Breast epithelium (tissue), 4 donors: Measurements from ENCODE around the gene SLC25A17. TPM values are rescaled to one million over a fixed set of nuclear protein-coding genes. Genes with fewer than 3 reads are reported as not detected.
"Not testable (repeated sequence)": the region's sequence is repeated elsewhere in the genome, so short reads cannot be mapped to it uniquely, and the experiment has no call there.

Experiments
- DNase-seq, 2 donors: peaks; one replicate each; pipeline ENCODE4 v3.0.0-alpha.2; 2019; ENCODE audit warnings: low spot score in 2 of 2
- H3K27ac ChIP-seq, 2 donors: fragments of 200-600 bp; sonication (generic) in 1 of 2; one replicate each; pipeline ENCODE4 v1.5.1; 2016 to 2019; ENCODE audit warnings: mild to moderate bottlenecking in 1 of 2
- H3K27me3 ChIP-seq, 2 donors: fragments of 200-600 bp; sonication (generic) in 1 of 2; one replicate each; pipeline versions ENCODE4 v1.5.1 to v1.6.0; 2017 to 2019; ENCODE audit warnings: control low read depth in 1 of 2, mild to moderate bottlenecking in 1 of 2
- H3K36me3 ChIP-seq: fragments of 200-600 bp; one replicate; pipeline ENCODE4 v1.5.1; 2019
- H3K4me1 ChIP-seq, 2 donors: fragments of 200-600 bp; sonication (generic); one replicate each; pipeline ENCODE4 v1.5.1; 2016 to 2019; ENCODE audit warnings: control low read depth in 1 of 2
- H3K4me3 ChIP-seq, 3 donors: fragments of 200-600 bp; sonication (generic); 1 replicate in 2 of 3; 2 replicates in 1 of 3; pipeline ENCODE4 v1.5.1; 2016 to 2019; ENCODE audit warnings: mild to moderate bottlenecking in 3 of 3, moderate library complexity in 2 of 3
- H3K9me3 ChIP-seq, 2 donors: fragments of 200-600 bp; sonication (generic) in 1 of 2; one replicate each; pipeline ENCODE4 v1.5.1; 2016 to 2019; ENCODE audit warnings: control low read depth in 1 of 2
- CTCF ChIP-seq, 3 donors: fragments of 450-650 bp; IDR thresholded peaks; one replicate each; pipeline ENCODE4 v1.5.1; 2016 to 2017; ENCODE audit warnings: antibody characterized with exemption in 3 of 3, mild to moderate bottlenecking in 3 of 3, moderate library complexity in 3 of 3
- POLR2A ChIP-seq: fragments of 450-650 bp; IDR thresholded peaks from one replicate; pipeline ENCODE4 v1.6.1; 2016; ENCODE audit warnings: antibody characterized with exemption, mild to moderate bottlenecking, moderate library complexity
- POLR2AphosphoS5 ChIP-seq, 3 donors: sonication (generic); formaldehyde crosslinking; IDR thresholded peaks; one replicate each; pipeline ENCODE4 v1.6.1; 2017; ENCODE audit warnings: antibody characterized with exemption in 3 of 3
- intact Hi-C: fragments of 100-400 bp; cut with DNase I; formaldehyde crosslinking; loops from one replicate; pipeline ENCODE4 v1.15.1; 2023; ENCODE audit warnings: low total_unique reads
- total RNA-seq, 3 donors: library from RNA; depleted of rRNA; stranded (reverse); fragments of >200 nt; gene quantifications; one replicate each; pipeline ENCODE4 v1.1.0, GENCODE V29; 2016

Gene SLC25A17
- total RNA-seq, 3 donors from 2014 or later: 18.1 to 23.3 (median 19.0) TPM

- Histone ChIP-seq H3K4me1 (no peaks in the 10 kb centered on the region), H3K36me3 (peaks cover 7% of the 10 kb centered on the region), H3K9me3 (no peaks in the 10 kb centered on the region), H3K27ac (no peak overlapping the region), H3K27me3 (no peaks in the 10 kb centered on the region), H3K4me3 (no peak overlapping the region)
- DNase-seq: no peak
- intact Hi-C loops: no loop called here
- no peak for TF ChIP-seq POLR2A
- no peak for TF ChIP-seq POLR2AphosphoS5 (IDR thresholded peaks at IDR 0.05)
- TF ChIP-seq CTCF (IDR thresholded peaks at IDR 0.05): no peak
Measured at GRCh38 chr22:40829131-40829530, 10.0 kb upstream of the SLC25A17 start.

- no peak overlapping the region for H3K4me3 ChIP-seq
Measured at GRCh38 chr22:40826984-40827741, 8.0 kb upstream of the SLC25A17 start.

GRCh38 chr22:40826292-40826691 lies 7.1 kb upstream of the SLC25A17 start:
- intact Hi-C loops, DNase-seq, H3K36me3 ChIP-seq, H3K27me3 ChIP-seq, H3K4me3 ChIP-seq, H3K9me3 ChIP-seq, H3K4me1 ChIP-seq, H3K27ac ChIP-seq: not testable (repeated sequence)

More at GRCh38 chr22:40826984-40827741, 8.0 kb upstream of the SLC25A17 start:
- H3K27me3 ChIP-seq: no peaks in the 10 kb centered on the region
- no peaks in the 10 kb centered on the region for H3K4me1 ChIP-seq
- peaks cover 7% of the 10 kb centered on the region for H3K36me3 ChIP-seq
- no peak for TF ChIP-seq CTCF (IDR thresholded peaks at IDR 0.05)
- no peak for TF ChIP-seq POLR2AphosphoS5 (IDR thresholded peaks at IDR 0.05)
- no peak for TF ChIP-seq POLR2A
- no peak overlapping the region for H3K27ac ChIP-seq
- intact Hi-C loops: no loop called here
- H3K9me3 ChIP-seq: no peaks in the 10 kb centered on the region
- DNase-seq: no peak

GRCh38 chr22:40823426-40823825 lies 4.3 kb upstream of the SLC25A17 start:
- no peak for DNase-seq
- H3K27ac ChIP-seq: no peak overlapping the region
- H3K36me3 ChIP-seq: no peaks in the 10 kb centered on the region
- H3K4me1 ChIP-seq: peaks cover 0 to under 1% of the 10 kb centered on the region in 2 donors
- no peak overlapping the region for H3K4me3 ChIP-seq
- intact Hi-C loops: no loop called here
- no peaks in the 10 kb centered on the region for H3K9me3 ChIP-seq
- TF ChIP-seq POLR2A (no peak), POLR2AphosphoS5 (IDR thresholded peaks at IDR 0.05) (no peak)
- no peaks in the 10 kb centered on the region for H3K27me3 ChIP-seq

GRCh38 chr22:40819599-40820140 lies 524 bp upstream of the SLC25A17 start:
- TF ChIP-seq POLR2A (no peak), POLR2AphosphoS5 (IDR thresholded peaks at IDR 0.05) (no peak), CTCF (IDR thresholded peaks at IDR 0.05) (no peak)
- Histone ChIP-seq H3K9me3 (no peaks in the 10 kb centered on the region), H3K27ac (peak overlapping the region; percentile 80 to 87), H3K36me3 (no peaks in the 10 kb centered on the region), H3K4me1 (peaks cover 0 to 9% of the 10 kb centered on the region in 2 donors), H3K4me3 (peak overlapping the region; percentile 89 to 93 (median 91)), H3K27me3 (no peaks in the 10 kb centered on the region)
- DNase-seq: no peak
- intact Hi-C loops: no loop called here

- Histone ChIP-seq H3K27ac (no peak overlapping the region), H3K4me3 (peak overlapping the region; percentile 89 to 93 (median 91)), H3K4me1 (peaks cover 0 to 9% of the 10 kb centered on the region in 2 donors), H3K9me3 (no peaks in the 10 kb centered on the region), H3K36me3 (no peaks in the 10 kb centered on the region), H3K27me3 (no peaks in the 10 kb centered on the region)
- no peak for DNase-seq
- intact Hi-C loops: no loop called here
- TF ChIP-seq CTCF (IDR thresholded peaks at IDR 0.05) (no peak), POLR2AphosphoS5 (IDR thresholded peaks at IDR 0.05) (no peak), POLR2A (no peak)
Measured at GRCh38 chr22:40818192-40818746, 877 bp downstream of the SLC25A17 start.
